GM21367 (cell line): ENCODE measurements around the gene SPATA1.
"Not testable (repeated sequence)": the region's sequence is repeated elsewhere in the genome, so short reads cannot be mapped to it uniquely, and the experiment has no call there.

ENCODE experiments used
- ATAC-seq: cut with Tn5 transposase; IDR thresholded peaks from one replicate; pipeline ENCODE4 v1.9.1; 2021; ENCODE audit not compliant: unreplicated experiment

The SPATA1 gene

DNA sequence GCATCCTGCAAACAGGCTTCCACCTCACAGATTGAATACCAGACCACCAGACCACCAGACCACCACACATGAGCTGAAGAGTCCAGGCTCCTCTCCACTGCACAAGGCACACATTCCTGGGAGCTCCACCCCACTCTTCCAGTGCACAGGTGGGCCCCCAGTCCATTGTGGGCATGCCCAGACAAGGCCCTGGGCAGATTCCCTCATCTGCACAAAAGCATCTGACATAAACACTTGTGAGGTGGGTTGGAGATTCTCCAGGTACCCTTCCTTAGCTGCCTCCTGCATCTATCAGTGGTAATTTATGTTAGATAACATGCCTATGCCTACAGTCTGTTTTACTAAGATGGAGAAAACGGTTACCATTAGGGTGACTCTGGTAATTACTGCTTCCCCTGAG is 79.6 kb downstream of the SPATA1 start:
- ATAC-seq: no peak

- ATAC-seq: no peak
These were observed 80.9 kb downstream of the SPATA1 start for GRCh38 chr1:84587099-84587498.

DNA sequence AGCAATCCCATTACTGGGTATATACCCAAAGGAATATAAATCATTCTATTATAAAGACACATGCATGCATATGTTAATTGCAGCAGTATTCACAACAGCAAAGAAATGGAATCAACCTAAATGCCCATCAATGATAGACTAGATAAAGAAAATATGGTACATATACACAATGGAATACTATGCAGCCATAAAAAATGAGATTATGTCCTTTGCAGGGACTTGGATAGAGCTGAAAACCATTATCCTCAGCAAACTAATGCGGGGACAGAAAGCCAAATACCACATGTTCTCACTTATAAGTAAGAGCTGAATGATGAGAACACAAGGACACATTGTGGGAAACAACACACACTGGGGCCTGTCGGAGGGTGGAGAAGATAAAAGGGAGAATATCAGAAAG is 88.8 kb downstream of the SPATA1 start:
- not testable (repeated sequence) for ATAC-seq

DNA sequence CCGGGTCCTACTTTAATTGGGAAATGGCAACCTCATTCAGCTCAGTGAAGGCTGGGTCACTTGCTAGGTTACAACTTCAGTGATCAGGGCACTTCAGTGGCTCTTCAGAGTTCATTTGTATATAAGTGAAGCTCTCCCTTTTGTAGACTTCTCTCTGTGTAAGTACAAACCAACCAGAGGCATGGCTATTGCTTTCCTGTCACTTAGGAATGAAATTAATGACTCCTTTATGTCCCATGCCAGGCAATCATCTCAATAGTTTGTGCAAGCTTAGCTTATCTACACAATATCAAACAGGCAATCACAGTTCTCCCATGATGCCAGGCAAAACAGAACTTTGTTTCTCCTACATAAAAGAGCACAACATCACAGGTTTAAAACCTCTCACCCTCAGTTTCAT is 90.8 kb downstream of the SPATA1 start:
- ATAC-seq: no peak

GRCh38 chr1:84598418-84598817 is 92.2 kb downstream of the SPATA1 start:
- no peak for ATAC-seq

- peak; percentile 74 for ATAC-seq
These were observed 92.9 kb downstream of the SPATA1 start for GRCh38 chr1:84598846-84599741.

- ATAC-seq: no peak
These were observed 94.6 kb downstream of the SPATA1 start for GRCh38 chr1:84600796-84601195.

DNA sequence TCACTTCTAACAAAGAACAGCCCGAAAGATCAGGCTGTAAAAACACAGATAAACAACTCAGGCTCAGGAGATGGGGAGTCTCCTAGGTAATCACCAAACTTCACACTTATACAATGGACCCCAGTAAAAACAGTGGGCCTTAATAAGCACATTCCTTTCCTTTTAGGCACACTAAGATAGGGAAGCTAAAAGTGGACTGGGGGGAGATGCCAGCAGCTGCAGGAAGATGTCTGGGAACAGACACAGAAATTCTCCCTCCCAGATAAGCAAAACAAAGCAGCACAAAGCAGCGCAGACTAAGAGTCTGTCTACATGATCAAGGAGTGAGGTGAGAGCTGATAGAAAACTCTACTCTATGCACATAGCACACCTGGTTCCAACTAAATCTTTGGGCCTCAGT is 97.0 kb downstream of the SPATA1 start:
- ATAC-seq: no peak

- no peak for ATAC-seq
These were observed 98.0 kb downstream of the SPATA1 start for GRCh38 chr1:84603941-84604830.

DNA sequence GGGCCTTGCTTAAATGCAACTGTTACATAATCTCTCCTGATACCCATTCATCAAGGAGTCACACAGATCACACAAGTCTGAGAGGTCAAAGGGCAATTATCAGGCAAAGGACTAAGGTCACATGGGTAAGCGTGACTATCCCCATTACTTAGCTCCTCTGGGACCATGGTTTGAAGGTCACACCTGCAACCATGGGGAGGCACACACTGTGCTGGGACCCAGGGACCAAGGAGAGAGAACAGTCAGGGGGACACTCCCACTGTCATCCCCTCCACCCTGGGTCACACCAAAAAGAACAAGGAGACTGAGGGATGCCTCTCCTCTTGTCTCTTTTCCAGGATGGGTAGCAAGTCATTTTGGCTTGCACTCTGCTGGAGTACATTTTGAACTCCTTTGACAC is 99.0 kb downstream of the SPATA1 start:
- no peak for ATAC-seq

GRCh38 chr1:84606977-84607376 is 100.8 kb downstream of the SPATA1 start:
- no peak for ATAC-seq

- no peak for ATAC-seq
These were observed 104.9 kb downstream of the SPATA1 start for GRCh38 chr1:84611091-84611490.

GRCh38 chr1:84611796-84612195 is 105.6 kb downstream of the SPATA1 start:
- ATAC-seq: no peak

DNA sequence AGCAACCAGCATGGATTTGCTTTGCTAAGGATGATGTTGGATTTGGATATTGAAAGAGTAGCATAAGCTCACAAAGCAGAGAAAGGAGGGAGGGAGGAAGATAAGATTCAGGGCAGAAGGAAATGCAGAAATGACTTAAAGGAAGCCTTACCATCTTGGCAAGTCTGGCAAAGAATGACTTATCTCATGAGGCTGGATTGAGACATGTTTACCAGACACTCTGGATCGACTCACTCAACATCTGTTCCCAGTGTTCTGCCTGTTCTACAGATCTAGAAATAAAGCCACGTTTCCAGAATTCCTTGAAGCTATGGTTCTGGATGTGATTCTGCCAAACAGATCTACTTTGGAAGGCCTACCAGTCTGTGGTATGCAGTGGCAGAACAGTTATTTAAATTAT is 106.8 kb downstream of the SPATA1 start:
- no peak for ATAC-seq

DNA sequence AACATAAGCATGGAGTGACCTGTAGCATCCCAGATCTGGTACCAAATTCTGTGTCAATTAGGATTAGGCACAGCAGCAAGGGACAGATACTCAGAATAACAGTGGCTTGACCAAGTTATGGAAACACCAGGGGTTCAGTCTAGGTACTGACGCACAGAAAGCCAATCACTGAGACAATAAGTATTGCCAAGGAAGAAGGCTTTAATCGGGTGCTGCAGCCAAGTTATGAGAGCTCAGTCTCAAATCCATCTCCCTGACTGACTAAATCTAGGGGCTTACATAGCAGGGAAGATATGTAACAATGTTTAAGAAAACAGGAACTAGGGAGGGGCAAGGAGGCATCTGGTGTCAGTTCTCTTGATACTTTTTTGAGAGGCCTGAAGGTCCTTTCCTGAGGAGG is 107.7 kb downstream of the SPATA1 start:
- ATAC-seq: no peak

DNA sequence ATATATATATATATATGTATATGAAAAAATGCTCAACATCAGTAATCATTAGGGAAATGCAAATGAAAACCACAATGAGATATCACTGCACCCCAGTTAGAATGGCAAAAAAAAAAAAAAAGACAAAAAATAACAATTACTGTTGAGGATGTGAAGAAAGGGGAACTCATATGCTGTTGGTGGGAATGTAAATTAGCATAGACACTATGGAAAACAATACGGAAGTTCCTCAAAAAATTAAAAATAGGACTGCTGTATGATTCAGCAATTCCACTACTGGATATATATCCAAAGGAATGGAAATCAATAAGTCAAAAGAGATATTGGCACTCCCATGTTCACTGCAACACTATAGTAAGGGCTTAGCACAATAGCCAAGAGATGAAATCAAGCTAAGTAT is 109.6 kb downstream of the SPATA1 start:
- ATAC-seq: no peak
